BLaER1 (cell line): ENCODE results near the gene KCNJ6.
"Not testable (repeated sequence)": the region's sequence is repeated elsewhere in the genome, so short reads cannot be mapped to it uniquely, and the experiment has no call there.

ENCODE experiments used
- H3K27ac ChIP-seq: shearing (Covaris generic); formaldehyde crosslinking; 2 replicates; pipeline ENCODE4 v1.8.1; 2022
- H3K27me3 ChIP-seq: shearing (Covaris generic); formaldehyde crosslinking; 2 replicates; pipeline ENCODE4 v1.8.1; 2022
- H3K36me3 ChIP-seq: shearing (Covaris generic); formaldehyde crosslinking; 2 replicates; pipeline ENCODE4 v1.8.1; 2022
- H3K4me1 ChIP-seq: shearing (Covaris generic); formaldehyde crosslinking; 2 replicates; pipeline ENCODE4 v1.8.1; 2022
- H3K4me2 ChIP-seq: shearing (Covaris generic); formaldehyde crosslinking; 2 replicates; pipeline ENCODE4 v1.8.1; 2022
- H3K4me3 ChIP-seq: shearing (Covaris generic); formaldehyde crosslinking; 2 replicates; pipeline ENCODE4 v1.8.1; 2022
- H3K9ac ChIP-seq: shearing (Covaris generic); formaldehyde crosslinking; 2 replicates; pipeline ENCODE4 v1.8.1; 2022
- H3K9me3 ChIP-seq: shearing (Covaris generic); formaldehyde crosslinking; 2 replicates; pipeline ENCODE4 v1.8.1; 2022
- H4K20me1 ChIP-seq: shearing (Covaris generic); formaldehyde crosslinking; 2 replicates; pipeline ENCODE4 v1.8.1; 2022
- Cebpa-rat ChIP-seq: shearing (Covaris generic); IDR thresholded peaks from 2 replicates; pipeline ENCODE4 v1.8.1; 2022

KCNJ6 gene

GRCh38 chr21:37660709-37661108, 255.5 kb downstream of the KCNJ6 start:
- TF ChIP-seq Cebpa-rat = no peak
- peaks cover 12% of the 10 kb centered on the region for H3K9me3 ChIP-seq
- no peaks in the 10 kb centered on the region for H4K20me1 ChIP-seq
- no peak overlapping the region for H3K9ac ChIP-seq
- H3K4me3 ChIP-seq = no peak overlapping the region
- no peak overlapping the region for H3K27ac ChIP-seq
- H3K27me3 ChIP-seq = no peaks in the 10 kb centered on the region
- no peaks in the 10 kb centered on the region for H3K36me3 ChIP-seq
- no peaks in the 10 kb centered on the region for H3K4me1 ChIP-seq
- H3K4me2 ChIP-seq = no peak overlapping the region

DNA sequence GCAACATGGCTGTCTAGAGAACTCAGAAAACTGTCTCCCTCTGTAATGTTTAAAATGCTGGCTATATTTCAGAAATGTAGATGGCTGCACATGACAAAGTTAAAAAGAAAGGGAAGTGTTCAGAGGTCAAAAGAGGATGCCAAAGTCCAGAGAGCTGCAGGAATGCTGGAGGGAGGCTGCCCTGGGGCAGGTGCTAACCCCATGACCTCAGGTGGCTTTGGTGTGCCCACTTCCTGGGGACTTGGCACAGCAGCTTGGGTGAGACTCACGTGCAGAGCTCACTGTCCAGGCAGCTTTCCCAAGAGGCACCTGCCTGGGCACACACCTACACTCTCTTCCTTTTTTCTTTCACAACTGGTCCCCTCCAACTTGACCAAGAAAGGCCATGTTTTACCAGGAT, 256.4 kb downstream of the KCNJ6 start:
- no peak overlapping the region for H3K9ac ChIP-seq
- no peaks in the 10 kb centered on the region for H4K20me1 ChIP-seq
- H3K4me3 ChIP-seq = no peak overlapping the region
- no peaks in the 10 kb centered on the region for H3K27me3 ChIP-seq
- TF ChIP-seq Cebpa-rat = no peak
- H3K27ac ChIP-seq = no peak overlapping the region
- H3K9me3 ChIP-seq = peaks cover 3% of the 10 kb centered on the region; the same call in 1 of the 2 replicates
- no peaks in the 10 kb centered on the region for H3K4me1 ChIP-seq
- H3K4me2 ChIP-seq = no peak overlapping the region
- no peaks in the 10 kb centered on the region for H3K36me3 ChIP-seq

DNA sequence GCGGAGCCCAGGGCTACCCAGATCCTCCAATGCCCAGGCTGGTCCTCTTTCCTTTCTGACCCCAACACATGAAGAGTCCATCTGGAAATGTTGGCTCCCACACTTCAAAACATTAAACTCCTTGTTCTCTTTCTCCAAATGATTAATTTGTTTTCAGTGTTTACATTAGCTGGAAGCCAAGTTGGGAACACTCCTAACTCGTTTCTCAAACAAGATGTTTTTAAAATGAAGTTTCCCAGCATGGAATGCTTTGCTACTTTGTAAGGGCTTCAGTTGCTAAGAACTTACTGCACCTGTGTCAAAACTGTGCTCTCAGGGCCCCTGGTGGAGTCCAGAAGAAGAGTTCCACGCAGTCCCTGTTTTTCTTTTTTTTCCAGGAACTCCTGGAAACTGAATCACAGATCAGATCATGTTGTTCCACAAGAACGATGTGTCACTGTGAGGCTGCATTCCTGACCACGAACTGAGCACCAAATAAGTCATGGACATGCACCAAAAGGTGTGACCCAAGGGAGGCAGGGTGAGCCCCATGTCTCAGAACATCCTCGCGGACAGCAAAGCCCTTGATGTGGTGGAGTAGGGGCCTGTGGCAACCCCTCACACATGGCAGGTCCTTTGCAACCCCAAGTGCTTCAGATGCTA, 257.3 kb downstream of the KCNJ6 start:
- Histone ChIP-seq H3K9me3 (no peaks in the 10 kb centered on the region), H3K4me1 (no peaks in the 10 kb centered on the region), H3K4me3 (no peak overlapping the region), H3K27me3 (no peaks in the 10 kb centered on the region), H3K36me3 (no peaks in the 10 kb centered on the region), H4K20me1 (no peaks in the 10 kb centered on the region), H3K27ac (no peak overlapping the region), H3K9ac (no peak overlapping the region), H3K4me2 (no peak overlapping the region)
- no peak for TF ChIP-seq Cebpa-rat

DNA sequence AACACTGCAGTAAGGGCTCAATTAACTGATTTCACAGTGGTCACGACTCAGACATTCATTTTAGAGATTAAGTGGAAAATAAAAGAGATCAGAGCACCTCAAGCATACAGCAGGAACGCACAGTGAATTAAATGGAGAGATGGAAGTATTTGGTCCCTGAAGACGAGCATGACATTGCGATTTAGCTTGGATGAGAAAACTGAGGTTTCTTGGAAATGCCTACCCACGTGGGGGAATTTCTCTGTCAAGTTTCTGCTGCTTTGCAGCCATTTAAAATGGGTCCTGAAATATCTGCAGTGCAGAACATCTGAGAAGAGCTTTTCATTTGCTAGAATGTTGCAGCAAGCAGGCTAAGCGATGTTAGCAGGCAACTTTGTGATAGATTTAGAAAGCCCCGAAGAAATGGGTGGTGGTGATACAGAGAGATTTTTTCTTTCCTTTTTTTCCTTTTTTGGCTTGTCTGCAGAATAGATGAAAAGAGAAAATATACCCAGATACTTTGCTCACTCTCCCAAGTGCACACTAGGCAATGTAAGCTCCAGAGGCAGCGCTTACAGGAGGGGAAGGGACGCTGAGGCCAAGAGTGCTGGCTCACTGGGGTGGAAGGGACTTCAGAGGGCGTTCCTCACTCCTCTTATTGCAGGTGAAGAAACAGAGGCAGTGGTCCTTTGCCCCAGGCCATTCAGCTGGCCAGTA, 258.0 kb downstream of the KCNJ6 start:
- no peaks in the 10 kb centered on the region for H3K36me3 ChIP-seq
- H3K4me2 ChIP-seq = no peak overlapping the region
- no peak overlapping the region for H3K4me3 ChIP-seq
- H3K27ac ChIP-seq = no peak overlapping the region
- H4K20me1 ChIP-seq = no peaks in the 10 kb centered on the region
- H3K9ac ChIP-seq = no peak overlapping the region
- no peak for TF ChIP-seq Cebpa-rat
- H3K27me3 ChIP-seq = no peaks in the 10 kb centered on the region
- no peaks in the 10 kb centered on the region for H3K9me3 ChIP-seq
- no peaks in the 10 kb centered on the region for H3K4me1 ChIP-seq

GRCh38 chr21:37656899-37657298, 259.4 kb downstream of the KCNJ6 start:
- Histone ChIP-seq H3K36me3 (no peaks in the 10 kb centered on the region), H3K9me3 (no peaks in the 10 kb centered on the region), H4K20me1 (no peaks in the 10 kb centered on the region), H3K4me1 (no peaks in the 10 kb centered on the region), H3K4me3 (no peak overlapping the region), H3K27me3 (no peaks in the 10 kb centered on the region), H3K27ac (no peak overlapping the region), H3K9ac (no peak overlapping the region), H3K4me2 (no peak overlapping the region)
- no peak for TF ChIP-seq Cebpa-rat

- H3K4me3 ChIP-seq = no peak overlapping the region
- no peaks in the 10 kb centered on the region for H3K9me3 ChIP-seq
- H3K9ac ChIP-seq = no peak overlapping the region
- no peaks in the 10 kb centered on the region for H3K4me1 ChIP-seq
- no peaks in the 10 kb centered on the region for H4K20me1 ChIP-seq
- no peak overlapping the region for H3K27ac ChIP-seq
- no peak for TF ChIP-seq Cebpa-rat
- no peak overlapping the region for H3K4me2 ChIP-seq
- H3K36me3 ChIP-seq = no peaks in the 10 kb centered on the region
- H3K27me3 ChIP-seq = no peaks in the 10 kb centered on the region
These were observed 260.5 kb downstream of the KCNJ6 start for GRCh38 chr21:37655611-37656300.

- Histone ChIP-seq H3K27me3 (no peaks in the 10 kb centered on the region), H3K4me2 (no peak overlapping the region), H3K4me1 (no peaks in the 10 kb centered on the region), H3K9me3 (no peaks in the 10 kb centered on the region), H3K36me3 (no peaks in the 10 kb centered on the region), H3K4me3 (no peak overlapping the region), H4K20me1 (no peaks in the 10 kb centered on the region), H3K27ac (no peak overlapping the region), H3K9ac (no peak overlapping the region)
- TF ChIP-seq Cebpa-rat = no peak
These were observed 261.7 kb downstream of the KCNJ6 start for GRCh38 chr21:37654596-37654995.

DNA sequence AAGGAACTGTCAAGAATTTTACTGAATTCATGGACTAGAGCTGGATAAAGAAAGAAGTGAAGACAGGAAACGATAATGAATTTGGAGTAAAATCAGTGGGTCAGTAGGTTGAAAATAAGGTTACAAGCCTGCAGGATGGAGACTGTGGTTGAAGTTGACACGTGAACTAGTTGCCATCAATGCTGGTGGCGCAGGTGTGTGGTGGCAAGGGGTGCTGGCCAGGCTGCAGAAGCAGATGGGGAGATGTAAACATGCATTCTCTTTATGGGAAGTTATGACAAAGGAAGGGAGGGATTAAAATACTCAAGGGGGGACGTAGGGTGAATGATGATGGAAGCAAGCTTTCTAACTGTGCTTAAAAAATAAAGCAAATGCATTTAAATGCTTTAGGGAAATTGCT, 263.1 kb downstream of the KCNJ6 start:
- no peak overlapping the region for H3K27ac ChIP-seq
- H3K4me3 ChIP-seq = no peak overlapping the region
- no peaks in the 10 kb centered on the region for H3K27me3 ChIP-seq
- no peaks in the 10 kb centered on the region for H3K4me1 ChIP-seq
- TF ChIP-seq Cebpa-rat = no peak
- H3K36me3 ChIP-seq = no peaks in the 10 kb centered on the region
- H4K20me1 ChIP-seq = no peaks in the 10 kb centered on the region
- no peaks in the 10 kb centered on the region for H3K9me3 ChIP-seq
- no peak overlapping the region for H3K9ac ChIP-seq
- H3K4me2 ChIP-seq = no peak overlapping the region

DNA sequence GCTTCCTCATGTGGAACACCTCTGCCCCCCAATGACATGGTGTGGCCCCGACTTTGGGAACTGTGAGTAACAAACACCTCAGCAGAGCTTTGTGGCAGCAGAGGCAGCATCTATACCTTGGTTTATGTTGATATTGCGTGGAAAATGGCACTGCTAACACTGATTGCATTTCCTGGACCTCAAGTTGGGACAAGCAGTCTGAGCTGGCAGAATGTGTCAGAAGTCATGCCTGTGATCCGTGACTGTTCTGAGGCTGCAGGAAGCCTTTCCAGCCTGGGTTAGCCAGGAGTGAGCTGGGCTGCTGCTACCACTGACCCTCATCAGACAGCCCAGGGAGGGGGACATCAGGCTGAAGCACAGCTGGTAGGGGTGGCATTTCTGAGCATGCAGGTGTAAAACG, 268.5 kb downstream of the KCNJ6 start:
- Histone ChIP-seq H3K4me1 (no peaks in the 10 kb centered on the region), H3K4me3 (no peak overlapping the region), H4K20me1 (no peaks in the 10 kb centered on the region), H3K27me3 (no peaks in the 10 kb centered on the region), H3K36me3 (no peaks in the 10 kb centered on the region), H3K4me2 (no peak overlapping the region), H3K9ac (no peak overlapping the region), H3K9me3 (no peaks in the 10 kb centered on the region), H3K27ac (no peak overlapping the region)
- no peak for TF ChIP-seq Cebpa-rat

DNA sequence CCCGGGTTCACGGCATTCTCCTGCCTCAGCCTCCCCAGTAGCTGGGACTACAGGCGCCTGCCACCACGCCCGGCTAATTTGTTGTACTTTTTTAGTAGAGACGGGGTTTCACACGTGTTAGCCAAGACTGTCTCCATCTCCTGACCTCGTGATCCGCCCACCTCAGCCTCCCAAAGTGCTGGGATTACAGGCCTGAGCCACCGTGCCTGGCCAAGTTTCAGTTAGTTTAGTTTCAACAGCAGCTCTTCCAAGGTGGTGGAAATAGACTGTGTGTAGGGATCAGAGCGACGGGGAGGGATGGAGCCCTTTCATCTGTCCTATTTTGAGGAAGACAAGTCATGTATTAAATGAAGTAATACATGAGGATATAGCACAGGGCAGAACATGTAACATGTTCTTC, 269.5 kb downstream of the KCNJ6 start:
- H4K20me1 ChIP-seq, H3K4me1 ChIP-seq, H3K36me3 ChIP-seq, H3K9me3 ChIP-seq, H3K4me3 ChIP-seq, H3K9ac ChIP-seq, H3K27ac ChIP-seq, H3K4me2 ChIP-seq, H3K27me3 ChIP-seq: not testable (repeated sequence)
